Glomerular endothelial cell (primary cell): ENCODE results near the gene SMDT1. TPM values are rescaled to one million over a fixed set of nuclear protein-coding genes. Genes with fewer than 3 reads are reported as not detected.

ENCODE experiments used
- DNase-seq: peaks from one replicate; pipeline ENCODE4 v3.0.0-alpha.2; 2011; ENCODE audit warnings: low read depth, low spot score; ENCODE audit errors: extremely low read depth
- total RNA-seq: library from RNA; depleted of rRNA; stranded (reverse); fragments of >200 nt; gene quantifications from 2 replicates; pipeline ENCODE4 v1.2.3, GENCODE V29; 2015

Gene SMDT1
- total RNA-seq = 5.8 and 7.6 TPM in 2 replicates

GRCh38 chr22:42079319-42080251 is at the start of gene SMDT1:
Gene SMDT1, plus strand, starts transcription at chr22:42079700. Its CDS starts 69 bp downstream, at chr22:42079769.
- DNase-seq = peak; percentile 89

- DNase-seq = no peak
Observed at GRCh38 chr22:42033263-42034181, 46.0 kb upstream of the SMDT1 start.

DNA sequence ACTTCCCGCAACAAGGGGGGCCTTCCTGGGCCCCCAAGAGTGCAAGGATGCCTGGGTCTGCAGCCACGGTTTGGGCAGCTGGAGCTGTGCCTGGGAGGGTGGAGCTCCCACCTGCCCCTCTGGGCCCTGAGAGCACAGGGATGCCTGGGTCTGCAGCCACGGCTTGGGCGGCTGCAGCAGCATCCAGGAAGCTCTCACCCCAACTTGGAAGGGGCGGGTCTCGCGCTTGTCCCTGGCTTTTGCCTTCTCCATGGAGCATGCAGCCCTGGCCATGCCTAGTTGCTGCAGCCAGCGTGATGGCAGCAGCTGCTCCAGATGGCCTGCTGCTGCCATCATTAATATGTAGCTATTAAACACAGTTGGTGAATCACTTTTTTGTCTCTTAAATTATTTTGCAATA is 44.2 kb upstream of the SMDT1 start:
- no peak for DNase-seq

- DNase-seq = no peak
Observed at GRCh38 chr22:42039271-42039670, 40.2 kb upstream of the SMDT1 start.

- DNase-seq = no peak
Observed at GRCh38 chr22:42041784-42042183, 37.7 kb upstream of the SMDT1 start.

GRCh38 chr22:42050641-42051180 is 28.8 kb upstream of the SMDT1 start:
- no peak for DNase-seq

DNA sequence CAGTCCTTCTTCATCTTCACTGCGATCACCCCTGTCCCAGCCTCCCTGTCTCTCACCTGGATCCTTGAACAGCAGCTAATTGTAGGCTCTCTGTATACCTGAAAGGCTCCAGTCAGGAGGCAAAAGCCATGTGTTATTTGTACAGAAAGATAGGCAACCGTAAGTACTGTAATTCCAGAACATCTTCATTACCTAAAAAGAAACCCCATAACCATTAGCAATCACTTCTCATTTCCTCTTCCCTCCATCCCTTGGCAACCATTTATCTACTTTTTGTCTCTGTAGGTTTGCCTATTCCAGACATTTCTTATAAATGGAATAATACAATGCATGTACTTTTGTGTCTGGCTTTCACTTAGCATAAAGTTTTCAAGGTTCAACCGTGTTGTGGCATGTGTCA is 26.7 kb upstream of the SMDT1 start:
- DNase-seq = no peak

DNA sequence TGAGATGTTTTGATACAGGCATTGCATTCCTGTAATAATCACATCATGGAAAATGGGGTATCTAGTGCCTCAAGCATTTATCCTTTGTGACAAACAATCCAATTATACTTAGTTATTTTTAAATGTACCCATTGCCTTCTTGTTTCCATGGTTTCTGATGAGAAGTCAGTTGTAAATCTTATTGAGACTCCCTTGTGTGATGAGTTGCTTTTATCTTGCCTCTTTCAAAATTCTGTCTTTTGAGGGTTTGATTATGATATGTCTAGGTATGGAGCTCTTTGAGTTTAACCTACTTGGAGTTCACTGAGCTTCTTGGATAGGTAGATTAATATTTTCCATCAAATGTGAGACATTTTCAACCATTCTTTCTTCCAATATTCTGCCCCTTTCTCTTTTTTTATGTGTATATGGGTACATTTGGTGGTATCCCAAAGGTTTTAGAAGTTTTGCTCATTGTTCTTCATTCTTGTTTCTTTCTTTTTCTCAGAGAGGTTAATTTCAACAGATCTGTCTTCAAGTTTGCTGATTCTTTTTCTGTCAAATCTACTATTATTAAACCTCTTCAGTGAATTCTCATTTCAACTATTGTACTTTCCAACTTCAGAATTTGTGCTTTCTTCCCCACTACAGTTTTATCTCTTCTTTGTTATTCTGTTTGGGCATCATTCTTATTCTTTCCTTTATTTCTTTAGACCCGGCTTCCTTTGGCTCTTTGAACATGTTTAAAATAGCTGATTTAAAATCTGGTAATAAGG is 22.6 kb upstream of the SMDT1 start:
- no peak for DNase-seq

GRCh38 chr22:42060489-42060888 is 19.0 kb upstream of the SMDT1 start:
- DNase-seq = no peak

GRCh38 chr22:42061041-42061440 is 18.5 kb upstream of the SMDT1 start:
- DNase-seq = no peak

DNA sequence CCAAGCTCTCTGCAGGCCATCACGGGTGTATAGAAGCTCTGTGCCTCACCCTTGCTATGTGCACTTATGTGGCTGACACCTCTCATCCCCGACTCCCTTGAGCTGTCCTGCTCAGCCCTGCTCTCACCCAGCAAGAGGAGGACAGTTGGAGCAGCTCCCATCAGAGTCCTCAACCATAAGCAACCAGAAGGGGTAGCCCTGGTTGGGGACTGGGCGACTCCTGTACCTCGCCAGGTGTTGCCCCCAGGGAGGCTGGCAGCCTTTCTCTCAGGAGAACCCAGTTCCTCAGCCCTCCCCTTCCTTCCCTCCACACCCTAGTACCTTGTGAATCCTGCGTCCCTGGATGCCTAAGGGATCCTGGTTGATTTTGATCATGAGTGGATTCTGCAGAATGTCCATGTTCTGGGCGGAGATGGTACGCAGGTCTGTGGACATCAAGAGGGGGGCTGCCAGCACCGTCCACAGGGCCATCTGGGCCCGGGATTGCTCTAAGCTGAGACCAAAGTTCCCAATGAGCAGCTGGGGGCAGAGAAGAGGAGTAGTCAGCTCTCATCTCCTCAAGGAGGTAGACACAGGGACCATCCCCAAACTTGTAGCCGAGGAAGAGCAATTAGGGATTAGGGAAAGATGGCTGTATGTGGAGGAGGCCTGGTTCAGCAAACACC is 16.9 kb upstream of the SMDT1 start:
- DNase-seq = no peak

GRCh38 chr22:42064629-42065028 is 14.9 kb upstream of the SMDT1 start:
- DNase-seq = no peak

DNA sequence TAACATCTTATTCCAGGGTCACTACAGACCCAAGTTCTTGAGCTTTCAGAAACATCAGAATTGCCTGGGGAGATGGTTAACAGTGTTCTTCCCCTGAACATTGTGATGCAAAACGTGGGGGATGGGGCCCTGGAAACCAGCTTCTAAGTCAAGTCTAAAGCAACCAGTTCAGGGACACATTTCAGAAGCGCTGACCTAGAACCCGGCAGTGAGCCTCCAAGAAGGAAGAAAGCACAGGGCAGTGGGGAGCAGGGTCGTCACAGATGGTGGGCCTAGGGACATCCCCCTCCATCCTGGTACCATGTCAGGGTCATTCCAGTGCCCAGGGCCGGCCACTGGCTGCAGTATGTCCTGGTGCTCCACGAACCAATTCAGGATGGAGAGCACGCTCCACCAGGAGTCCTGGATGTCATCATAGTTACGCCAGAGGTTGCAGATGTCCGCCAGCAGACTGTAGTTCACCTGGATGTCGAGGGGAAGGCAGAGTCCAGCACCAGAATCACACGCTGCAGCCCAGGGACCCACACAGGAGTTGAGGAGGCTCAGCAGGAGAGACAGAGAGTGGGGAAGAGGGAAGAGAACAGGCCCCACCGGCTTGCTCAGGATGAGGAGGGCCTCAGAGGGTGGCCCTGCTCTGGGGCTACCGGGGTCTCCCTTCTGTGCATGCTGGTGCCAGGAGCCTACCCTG is 13.9 kb upstream of the SMDT1 start:
- DNase-seq = no peak

- no peak for DNase-seq
Observed at GRCh38 chr22:42066126-42066761, 13.3 kb upstream of the SMDT1 start.

DNA sequence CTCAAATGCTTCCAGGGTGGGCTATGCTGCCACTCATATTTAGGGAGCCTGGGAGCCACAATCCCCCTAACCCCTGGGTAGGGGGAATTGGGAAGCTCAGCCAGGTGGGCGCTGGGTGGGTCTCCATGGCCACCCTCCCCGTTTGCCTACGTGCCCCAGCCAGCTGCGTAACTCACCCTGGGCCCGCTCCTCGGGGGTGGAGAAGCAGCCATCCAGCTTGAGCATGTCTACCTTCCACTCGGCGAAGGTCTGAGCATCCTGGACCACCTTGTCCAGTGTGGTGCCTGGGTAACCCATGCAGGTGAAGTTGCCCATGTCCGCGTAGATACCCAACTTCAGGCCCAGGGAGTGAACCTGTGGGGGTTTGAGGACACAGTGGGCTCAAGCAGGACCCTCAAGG is 12.6 kb upstream of the SMDT1 start:
- DNase-seq = no peak

DNA sequence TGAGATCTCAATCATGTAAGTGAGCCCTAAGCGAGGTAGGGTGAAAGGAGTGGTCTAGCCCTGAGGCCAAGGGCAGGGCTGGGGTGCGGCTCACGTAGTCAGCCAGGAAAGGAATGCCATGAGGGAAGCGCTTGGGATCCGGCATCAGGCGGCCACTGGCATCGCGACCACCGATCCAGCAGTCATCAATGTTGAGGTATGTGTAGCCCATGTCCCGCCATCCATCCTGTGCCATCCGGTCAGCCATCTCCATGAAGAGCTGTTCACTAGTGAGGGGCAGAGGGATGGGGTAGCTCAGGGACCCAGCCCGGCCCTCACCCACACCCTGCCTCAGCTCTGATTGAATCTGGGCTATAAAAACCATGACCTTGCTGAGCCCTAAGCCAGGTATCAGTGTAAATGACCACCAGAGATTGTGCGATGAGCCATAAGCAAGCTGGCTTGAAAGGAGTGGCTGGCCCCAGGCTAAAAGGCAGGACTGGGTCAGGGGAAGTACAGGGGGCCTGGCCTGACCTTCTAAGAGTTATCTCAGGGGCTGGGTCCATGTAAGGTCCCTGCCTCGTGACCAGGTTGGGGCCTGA is 11.7 kb upstream of the SMDT1 start:
- no peak for DNase-seq

DNA sequence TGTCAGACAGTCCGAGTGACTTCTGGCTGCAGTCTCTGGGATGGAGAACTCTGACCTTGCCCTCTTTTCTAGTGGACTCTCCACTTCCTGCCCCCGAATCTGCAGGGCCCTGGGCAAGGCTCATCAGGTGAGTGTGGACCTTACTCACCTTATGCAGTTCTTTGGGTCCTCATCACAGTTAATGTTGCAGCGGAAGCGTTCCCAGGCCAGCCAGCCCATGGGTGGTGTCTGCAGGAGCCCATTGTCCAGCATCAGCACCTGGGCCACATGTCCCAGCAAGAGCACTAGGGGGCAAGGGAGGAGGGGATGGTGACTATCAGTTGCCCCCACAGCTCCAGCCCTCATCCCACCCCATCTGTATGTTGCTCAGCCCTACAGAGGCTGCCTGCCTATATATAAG is 11.2 kb upstream of the SMDT1 start:
- no peak for DNase-seq

- DNase-seq = no peak
Observed at GRCh38 chr22:42069801-42070516, 9.5 kb upstream of the SMDT1 start.
